ENCODE data around the gene LRSAM1. TPM values are rescaled to one million over a fixed set of nuclear protein-coding genes. Genes with fewer than 3 reads are reported as not detected.

The LRSAM1 gene
- total RNA-seq, 1 donor from 2014 or later = 19.5 TPM

DNA sequence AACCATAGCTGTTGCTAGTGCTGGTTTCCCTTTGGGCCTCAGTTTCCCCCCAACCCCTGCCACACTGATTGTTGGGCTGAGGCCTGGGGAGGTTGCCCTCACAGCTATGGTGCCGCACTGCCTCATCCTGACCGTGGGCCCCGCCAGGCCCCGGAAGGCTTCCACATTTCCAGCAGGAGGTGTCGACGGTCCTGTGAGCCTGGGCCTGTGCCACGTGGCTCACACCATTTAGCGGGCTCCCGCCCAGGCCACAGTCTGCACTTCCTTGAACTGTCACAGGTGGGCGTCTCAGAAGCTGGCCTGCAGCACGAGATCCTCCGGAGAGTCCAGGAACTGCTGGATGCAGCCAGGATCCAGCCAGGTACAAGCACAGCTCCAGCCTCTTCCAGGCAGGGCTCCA, 45.7 kb downstream of the LRSAM1 start:
- DNase-seq (ENCODE audit: low spot score) = no peak

DNA sequence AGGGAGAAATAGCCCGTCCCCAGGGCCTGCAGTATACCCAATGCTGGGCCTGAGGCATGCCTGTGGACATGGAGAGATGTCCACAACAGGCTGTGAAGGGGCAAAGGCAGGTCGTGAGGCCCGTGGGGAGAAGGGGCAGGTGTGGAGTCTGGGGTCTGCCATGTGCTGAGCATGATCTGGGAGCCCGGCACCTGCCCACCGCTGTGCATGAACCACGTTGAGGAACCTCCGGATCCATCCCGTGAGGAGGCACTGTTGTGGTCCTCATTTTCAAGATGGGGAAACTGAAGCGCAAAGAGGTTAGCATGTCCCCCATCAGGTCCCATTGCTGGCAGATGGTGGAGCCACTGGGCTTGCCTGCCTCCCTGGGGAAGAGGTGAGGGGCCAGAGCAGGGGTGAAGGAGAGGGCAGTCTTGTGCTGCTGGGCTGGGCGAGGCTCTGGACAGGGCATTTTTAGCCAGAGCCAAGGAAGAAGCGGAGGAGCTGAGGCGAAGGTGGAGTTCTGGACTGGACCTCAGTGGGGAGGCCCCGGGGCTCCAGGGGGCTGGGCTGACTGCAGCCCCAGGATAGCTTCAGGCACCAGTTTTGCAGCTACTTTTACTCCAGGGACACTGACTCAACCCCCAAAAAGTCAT, 46.5 kb downstream of the LRSAM1 start:
- no peak for DNase-seq (ENCODE audit: low spot score)

DNA sequence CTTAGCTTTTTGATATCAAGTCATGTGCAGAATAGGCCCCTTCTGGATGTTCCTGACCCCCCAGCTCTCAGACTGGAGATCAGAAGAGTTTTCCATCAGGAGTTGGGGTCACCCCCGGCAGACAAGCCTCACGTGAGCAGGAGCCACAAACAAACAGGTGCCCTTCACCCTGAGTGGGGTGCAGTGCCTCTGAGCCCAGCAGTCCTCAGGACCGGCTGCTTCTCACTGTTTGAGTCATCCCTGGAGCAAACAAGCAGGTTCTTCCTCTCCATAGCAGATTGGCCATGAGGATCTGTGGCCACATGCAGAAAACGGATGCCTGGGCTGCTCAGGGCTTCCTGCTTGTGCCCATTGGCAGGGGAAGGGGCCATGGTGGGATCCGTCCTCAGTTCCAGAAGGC, 47.0 kb downstream of the LRSAM1 start:
- no peak for DNase-seq (ENCODE audit: low spot score)

DNA sequence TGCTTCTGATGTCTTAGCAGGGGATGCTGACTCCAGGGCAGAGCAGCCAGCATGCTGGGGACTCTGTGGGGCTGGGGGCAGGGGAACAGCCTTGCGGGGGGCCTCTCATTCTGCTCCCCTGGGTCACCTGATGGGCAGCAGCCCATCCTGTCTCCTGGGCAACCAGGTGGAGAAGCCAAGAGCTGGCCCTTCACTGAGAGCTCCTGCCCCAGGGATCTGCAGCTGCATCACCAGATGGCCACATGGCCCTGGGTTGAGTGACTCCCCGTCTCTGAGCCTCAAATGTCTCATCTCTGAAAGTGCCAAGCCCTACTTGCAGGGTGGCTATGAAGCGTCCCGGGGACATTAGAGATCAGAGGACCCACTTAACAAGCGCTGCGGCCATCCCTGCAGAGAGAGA, 49.1 kb downstream of the LRSAM1 start:
- DNase-seq (ENCODE audit: low spot score) = no peak

DNA sequence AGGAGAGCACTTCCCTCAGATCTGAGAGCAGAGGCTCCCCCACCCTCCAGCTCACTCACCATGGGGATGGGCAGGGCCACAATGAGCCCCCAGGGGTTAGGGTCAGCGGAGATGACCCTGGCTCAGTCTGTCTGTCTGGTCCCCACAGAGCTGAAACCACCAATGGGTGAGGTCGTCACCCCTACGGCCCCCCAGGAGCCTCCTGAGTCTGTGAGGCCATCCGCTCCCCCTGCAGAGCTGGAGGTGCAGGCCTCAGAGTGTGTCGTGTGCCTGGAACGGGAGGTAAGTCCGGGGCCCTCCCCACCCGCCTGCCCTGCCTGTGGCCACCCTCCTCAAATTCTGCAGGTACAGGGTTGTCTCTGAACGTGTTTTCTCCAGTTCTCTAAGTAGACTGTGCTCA, 49.6 kb downstream of the LRSAM1 start:
- no peak for DNase-seq (ENCODE audit: low spot score)

DNA sequence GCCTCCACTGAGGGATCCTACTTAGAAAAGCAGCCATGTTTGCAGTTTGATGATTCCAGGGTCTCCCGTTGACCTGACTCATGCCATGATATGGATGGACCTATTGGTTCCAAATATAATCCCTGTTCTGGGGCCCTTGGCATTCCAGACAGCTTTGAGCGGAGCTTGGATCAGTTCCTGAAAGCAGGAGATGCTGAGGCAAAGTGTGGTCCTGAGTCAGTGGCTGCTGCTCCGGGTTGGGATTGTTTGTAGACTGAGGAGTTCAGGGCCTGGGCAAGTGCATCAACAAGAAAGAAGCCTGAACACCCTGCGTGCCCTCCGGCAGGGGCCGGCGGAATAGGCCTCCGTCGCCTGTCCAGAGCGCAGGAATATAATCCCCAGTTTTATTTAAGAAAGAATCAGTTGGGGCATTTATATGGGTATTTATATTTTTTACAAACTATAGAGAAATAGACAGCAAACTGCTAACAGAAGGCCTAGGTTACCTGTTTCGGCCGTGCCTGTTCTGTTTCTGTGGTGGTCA, 50.6 kb downstream of the LRSAM1 start:
- no peak for DNase-seq (ENCODE audit: low spot score)

DNA sequence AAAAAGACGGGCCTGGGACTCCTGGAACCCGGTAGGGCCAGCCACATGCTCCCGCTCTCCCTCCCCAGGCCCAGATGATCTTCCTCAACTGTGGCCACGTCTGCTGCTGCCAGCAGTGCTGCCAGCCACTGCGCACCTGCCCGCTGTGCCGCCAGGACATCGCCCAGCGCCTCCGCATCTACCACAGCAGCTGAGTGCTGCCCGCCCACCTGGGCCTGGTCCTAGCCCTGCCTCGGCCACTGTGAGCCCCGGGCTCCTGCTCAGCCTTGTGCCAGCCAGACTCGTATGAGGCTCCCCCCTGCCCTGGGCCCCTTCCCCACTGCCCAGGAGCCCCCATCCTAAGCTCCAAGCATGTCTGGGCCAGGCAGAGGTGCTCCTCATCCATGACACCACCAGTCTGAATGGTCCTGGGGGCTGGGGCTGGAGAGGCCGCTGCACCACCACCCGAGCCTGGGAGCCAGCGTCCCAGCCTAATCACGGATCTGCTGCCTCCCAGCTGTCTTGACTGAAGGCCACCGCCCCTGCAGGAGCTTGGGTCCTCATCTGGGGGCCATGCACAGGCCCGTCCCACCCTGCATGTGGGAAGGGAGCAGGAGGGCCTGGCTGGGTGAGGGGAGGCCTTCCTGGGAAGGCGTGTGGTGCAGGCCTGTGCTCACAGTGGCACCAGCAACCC, 51.5 kb downstream of the LRSAM1 start:
- DNase-seq (ENCODE audit: low spot score) = no peak

DNA sequence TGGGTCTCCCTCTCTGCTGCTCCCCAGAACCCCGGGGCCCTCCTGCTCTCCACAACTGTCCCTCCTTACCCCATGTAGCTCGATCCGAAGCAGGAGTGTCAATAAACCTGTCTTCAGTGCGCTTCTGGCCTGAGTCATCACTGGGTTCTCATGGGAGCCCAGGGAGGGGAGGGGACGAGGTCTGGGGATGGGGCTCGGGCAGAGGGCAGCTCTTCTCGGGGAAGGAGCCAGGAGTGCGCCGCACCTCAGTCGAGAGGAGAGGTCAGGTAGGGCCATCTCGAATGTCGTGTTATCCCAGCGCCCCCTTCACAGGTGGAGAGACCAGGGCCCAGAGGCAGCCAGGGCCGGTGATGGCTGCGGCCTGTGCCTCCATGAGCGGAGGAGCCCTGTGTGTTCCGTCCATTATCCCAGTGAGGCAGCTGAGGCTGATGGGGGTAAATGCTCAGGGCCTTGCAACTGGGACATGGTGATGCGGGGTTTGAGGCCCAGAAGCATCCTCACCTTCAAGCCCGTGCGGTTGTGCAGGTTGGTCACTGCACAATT, 52.1 kb downstream of the LRSAM1 start:
- DNase-seq (ENCODE audit: low spot score) = no peak

DNA sequence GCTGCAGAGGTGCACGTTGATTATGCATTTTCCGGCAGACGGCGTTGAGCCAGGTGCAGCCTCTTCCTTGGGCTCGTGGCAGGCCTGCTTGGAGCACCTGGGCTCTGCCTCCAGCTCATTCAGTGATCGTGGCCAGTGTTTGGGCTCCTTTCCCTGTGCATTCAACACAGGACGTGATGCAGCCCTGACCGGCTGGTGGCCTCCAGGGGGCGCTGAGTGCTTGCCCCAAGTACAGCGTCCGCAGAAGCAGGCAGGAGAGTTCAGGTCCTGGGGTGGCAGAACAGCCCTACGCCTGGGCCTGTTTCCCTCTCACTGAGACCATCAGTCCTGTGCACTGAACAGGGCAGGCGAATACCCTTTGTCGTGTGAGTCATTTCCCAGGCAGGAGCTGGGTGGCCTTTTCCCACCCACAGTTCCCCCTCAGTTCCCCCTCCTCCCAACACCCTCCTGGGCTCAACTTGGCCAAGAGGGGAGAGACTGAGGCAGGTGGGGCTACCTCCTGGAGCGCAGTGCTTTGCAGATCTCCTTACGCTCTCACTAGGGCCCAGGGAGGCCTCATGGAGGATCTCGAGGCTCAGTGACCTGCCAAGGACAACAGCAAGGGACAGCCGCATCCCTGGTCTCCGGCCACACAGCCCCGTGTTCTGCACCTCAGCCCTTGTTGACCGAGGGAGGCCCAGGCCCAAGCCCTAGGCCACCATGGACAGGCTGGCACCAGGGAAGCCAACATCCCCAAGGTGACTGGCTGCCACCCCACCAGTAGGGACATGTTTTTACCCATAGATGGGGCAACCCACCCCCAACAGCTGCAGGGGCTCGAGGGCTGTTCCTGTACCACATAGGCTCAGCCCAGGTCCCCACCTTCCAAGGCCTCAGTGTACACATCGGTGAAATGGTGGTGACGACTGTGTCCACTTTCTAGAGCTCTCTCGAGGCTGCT, 52.9 kb downstream of the LRSAM1 start:
- peak; percentile 70 for DNase-seq (ENCODE audit: low spot score)

DNA sequence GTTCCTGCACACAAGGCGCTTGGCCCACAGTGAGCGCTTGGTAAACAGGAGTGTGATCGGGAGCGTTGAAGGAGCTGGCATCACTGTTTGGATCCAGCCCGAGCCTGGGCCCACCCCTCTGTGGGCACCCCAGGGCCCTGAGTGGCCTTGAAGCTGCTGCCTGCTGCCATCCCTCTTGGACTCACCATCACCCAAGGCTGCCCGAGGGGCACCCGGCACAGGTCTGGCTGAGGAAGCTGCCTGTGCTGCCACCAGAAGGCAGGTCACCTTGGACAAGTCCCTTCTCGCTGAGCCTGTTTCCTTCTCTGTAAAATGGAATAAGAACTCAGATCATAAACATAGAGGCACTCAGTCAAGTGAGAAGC, 53.6 kb downstream of the LRSAM1 start:
- DNase-seq (ENCODE audit: low spot score) = no peak

DNA sequence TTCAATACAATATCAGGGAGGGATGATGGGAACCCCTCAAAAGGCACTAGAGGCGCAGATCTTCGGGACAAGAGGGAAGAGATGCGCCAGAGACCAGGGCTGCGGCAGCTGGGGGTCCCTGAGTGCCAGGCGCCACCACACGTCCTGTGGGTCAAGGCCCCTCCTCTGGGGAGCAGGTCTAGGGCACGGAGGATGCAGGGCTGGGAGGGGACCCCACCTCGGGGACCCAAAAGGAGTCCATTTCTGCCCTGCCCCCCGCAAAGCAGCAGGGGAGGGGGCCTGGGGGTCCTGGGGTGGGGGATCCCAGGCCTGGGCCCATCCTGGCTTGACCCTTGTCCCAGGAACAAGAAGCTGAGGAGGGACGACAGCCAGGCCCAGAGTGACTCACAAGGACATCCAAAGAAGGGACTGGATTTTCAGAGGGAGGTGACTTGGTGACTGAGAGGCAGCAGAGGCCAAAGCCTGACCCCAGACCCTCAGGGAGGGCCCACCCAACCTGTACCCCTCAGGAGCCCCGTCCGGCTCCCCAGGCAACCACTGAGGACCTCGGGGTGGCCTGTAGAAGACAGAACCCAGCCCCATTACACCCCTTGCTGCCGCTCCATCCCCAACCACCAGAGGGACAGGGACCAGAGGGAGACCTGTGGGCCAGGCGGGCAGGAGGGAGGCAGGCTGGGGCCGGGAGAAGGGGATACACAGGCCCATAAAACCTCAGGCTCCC, 54.2 kb downstream of the LRSAM1 start:
- no peak for DNase-seq (ENCODE audit: low spot score)

DNA sequence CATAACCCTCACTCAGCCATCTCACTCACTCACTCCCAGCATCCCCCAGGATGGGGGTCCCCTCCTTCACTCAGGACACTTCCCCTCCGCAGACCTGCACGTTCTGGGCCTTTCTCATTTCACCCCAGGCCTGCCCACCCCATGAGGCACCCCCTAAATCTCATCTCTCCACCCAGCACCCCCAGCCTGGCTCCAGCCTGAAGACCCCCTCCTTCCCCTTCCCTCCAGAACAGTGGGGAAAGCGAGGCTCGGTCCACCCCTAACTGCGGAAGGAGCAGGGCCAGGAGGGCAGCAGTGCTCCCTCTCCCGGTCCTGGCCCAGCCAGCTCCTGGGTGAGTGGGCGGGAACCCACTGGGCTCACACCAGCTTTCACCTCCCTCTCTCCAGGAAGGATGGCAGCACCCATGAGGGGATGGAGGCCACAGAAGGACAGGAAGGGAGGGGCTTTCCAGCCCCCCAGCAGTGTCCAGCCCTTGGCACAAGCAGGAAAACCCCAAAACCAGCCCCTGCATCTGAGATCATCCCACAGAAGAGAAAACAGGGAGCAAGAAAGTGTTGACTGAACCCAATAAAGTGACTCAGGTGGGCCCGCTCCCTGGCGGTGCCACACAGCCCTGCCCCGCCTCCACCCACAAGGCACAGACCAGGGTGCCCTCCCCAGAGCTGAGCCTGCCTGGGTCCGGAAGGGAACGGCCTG, 55.0 kb downstream of the LRSAM1 start:
- no peak for DNase-seq (ENCODE audit: low spot score)

DNA sequence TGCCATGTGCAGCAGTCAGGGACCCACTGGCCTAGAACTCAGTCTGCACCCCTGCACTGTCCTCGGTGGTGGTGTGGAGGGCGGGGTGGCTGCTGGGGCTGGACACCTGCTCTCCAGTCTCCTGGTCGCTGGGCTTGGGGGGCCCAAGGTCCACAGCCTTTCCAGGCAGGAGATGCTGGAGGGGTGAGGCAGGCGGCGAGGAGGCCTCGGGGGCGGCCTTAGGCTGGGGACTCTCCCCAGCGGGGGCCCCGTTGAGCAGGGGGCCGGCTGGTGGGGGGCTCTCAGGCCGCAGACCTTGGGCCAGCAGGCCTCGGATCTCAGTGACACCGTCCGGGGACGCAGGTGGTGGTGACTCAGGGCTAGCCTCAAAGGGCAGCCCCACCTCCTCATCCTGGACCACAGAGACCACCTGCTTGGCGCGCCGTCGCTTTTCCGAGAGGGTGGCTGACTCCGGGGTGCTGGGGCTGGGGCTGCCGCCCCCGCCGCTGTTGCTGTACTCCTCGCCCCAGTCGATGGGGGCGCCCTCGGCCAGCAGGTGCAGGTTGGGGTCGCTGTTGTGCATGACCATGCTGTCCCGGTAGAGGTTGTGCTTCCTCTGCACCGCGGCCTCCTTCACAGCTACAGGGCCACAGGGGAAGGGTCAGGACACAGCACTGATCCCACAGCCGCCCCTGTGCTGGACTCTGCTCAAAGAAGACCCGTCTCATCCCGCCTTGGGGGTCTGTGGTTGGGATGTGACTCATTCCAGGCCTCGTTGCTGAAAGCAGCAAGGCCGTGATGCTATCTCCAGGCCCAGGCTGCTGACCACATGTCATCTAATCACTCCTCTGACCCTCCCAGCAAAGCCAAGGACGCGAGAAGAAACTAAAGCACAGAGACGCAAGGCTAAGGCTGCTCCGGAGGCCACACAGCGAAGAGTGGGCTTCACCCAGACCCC, 55.8 kb downstream of the LRSAM1 start:
- DNase-seq (ENCODE audit: low spot score) = no peak

DNA sequence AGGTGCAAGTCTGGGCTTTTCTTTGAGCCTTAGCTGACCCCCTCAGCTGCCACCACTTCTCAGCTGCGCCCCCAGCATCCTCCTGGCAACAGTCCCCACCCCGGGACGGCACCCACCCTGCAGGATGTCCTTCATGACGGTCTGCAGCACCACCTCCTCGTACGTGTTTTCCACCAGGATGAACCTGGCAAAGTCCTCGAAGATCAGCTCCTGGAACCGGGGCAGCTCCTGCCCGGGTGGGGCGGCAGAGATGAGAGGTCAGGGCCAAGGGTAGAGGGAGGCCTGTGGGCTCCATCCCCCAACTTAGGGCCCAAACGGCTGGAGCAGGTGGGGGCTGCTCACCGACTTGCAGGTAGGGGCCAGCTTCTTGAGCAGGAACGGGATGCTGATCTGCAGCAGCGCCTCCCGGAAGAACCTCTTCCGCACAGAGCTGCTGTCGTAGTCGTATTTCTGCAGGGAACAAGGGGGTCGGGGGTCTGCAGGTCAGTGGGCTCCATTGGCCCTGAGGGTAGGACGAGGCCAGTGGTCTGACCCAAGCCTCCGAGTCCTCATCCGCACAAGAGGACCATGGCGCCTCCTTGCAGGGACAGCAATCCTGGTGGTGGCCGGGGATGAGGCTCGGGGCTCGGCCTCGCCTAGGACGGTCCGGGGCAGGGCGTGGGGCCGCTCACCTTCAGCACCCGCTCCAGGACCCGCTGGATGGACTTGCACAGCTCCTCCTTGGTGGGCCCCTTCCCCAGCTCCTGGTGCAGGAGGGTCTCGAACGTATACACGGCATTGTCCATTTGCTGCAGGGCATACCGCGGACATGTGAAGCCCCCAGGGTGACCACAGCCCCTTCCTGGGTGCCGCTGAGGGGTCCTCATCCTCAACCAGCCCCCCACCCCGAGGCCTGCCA, 56.7 kb downstream of the LRSAM1 start:
- no peak for DNase-seq (ENCODE audit: low spot score)

DNA sequence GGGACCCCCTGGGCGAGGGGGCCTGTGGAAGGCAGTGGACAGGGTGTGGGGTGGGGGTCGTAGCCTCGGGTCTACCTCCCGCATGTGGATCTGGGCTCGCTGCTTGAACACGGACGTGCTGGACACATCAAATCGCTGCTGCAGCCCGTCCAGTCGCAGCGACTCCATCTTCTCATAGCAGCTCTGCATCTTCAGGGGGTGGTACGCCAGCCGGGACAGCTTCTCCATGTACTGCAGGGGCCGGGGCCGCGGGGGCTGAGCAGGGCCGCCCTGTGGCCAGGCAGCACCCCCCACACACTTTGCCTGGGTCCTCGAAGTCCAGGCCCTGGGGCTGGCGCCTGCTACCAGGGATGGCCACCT, 57.6 kb downstream of the LRSAM1 start:
- no peak for DNase-seq (ENCODE audit: low spot score)

DNA sequence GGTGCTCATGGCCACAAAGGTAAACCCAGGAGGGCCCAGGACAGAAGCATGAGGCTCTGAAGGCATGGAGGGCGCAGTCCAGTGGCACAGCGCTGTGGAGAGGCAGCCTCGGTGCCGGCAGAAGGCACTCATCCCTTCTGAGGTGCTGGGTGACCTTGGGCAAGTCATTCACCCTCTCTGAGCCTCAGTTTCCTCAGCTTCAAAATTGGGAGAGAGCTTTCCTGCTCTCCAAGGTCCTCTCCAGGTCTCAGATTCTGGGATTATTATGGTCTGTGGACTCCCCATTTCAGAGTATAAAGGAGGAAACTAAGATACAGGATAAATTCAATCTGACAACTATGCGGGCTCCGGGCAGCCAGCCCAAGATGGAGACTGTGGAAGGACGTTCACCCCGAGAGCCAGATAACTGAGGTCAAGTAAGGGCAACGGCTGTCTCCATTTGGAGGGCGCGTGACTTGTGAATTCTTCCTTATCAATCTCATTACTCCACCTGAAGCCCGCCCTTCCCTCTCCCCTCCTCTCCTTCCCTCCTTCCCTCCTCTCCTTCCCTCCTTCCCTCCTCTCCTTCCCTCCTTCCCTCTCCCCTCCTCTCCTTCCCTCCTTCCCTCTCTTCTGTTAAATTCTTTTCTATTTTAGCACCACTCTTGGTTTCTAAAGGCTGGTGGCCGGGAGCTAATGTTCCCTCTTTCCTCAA, 58.1 kb downstream of the LRSAM1 start:
- no peak for DNase-seq (ENCODE audit: low spot score)

DNA sequence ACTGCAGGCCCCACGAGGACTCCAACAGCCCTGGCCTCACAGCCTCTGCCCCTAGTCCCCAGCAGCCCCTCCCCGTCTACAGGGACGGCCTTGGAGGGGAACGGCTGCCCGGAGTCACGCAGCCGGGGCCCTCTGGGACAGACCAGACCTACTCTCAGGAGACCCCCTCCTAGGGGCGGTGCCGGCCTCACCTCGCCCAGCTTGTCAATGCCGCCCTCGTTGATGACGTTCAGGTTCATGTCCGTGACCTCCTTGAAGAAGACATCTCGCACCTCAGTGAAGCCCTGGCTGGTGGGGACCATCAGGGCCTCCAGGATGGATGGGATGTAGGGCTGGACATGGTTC, 58.6 kb downstream of the LRSAM1 start:
- DNase-seq (ENCODE audit: low spot score) = no peak

DNA sequence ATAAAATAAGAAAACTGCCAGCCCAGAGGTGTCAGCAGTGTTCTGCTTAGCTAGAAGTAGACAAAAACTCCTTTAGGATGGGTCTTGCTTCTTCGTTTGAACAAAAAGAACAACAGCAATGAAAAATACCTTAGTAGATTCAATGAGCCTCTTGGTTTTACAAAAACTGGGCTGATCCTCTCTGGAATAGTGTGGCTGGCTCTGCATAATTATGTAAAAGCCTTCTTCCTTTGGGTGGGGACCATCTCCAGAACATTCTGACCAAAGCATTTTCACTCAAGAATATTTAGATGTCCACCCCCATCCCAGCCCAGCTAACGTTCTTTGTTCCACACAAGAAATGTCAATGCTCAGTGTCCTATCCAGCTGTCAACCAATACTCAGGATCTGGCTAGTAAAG, 63.2 kb downstream of the LRSAM1 start:
- no peak for DNase-seq (ENCODE audit: low spot score)
